Anterior cingulate cortex (tissue), 58 donors: ENCODE data around the gene PTPN2.
"Not testable (repeated sequence)": the region's sequence is repeated elsewhere in the genome, so short reads cannot be mapped to it uniquely, and the experiment has no call there.

Experiments
- DNase-seq, 58 donors: peaks; one replicate each; lab custom pipeline; 2025; lab: John Stamatoyannopoulos, UW

PTPN2 gene

DNA sequence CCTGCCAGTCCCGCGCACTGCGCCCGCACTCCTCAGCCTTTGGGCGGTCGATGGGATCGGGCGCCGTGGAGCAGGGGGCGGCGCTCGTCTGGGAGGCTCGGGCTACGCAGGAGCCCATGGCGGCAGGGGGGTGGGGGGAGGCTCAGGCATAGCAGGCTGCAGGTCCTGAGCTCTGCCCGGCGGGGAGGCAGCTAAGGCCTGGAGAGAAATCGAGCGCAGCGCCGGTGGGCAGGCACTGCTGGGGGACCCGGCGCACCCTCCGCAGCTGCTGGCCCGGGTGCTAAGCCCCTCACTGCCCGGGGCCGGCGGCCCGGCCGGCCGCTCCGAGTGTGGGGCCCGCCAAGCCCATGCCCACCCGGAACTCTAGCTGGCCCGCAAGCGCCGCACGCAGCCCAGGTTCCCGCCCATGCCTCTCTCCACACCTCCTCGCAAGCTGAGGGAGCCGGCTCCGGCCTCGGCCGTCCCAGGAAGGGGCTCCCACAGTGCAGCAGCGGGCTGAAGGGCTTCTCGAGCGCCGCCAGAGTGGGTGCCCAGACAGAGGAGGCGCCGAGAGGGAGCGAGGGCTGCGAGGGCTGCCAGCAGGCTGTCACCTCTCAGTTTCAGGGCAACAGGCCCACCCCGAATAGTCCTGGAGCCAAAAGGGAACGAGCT lies 107.1 kb downstream of the PTPN2 start:
- DNase-seq, result no peak

DNA sequence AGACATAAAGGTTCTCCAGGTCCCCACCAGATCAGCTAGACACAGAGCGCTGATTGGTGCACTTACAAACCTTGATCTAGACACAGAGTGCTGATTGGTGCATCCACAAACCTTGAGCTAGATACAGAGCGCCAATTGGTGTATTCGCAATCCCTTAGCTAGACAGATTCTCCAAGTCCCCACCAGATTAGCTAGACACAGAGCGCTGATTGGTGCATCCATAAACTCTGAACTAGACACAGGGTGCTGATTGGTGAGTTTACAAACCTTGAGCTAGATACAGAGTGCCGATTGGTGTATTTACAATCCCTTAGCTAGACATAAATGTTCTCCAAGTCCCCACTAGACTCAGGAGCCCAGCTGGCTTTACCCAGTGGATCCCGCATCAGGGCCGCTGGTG lies 107.6 kb downstream of the PTPN2 start:
- not testable (repeated sequence) for DNase-seq

- no peak for DNase-seq
Measured at GRCh38 chr18:12774982-12775381, 109.1 kb downstream of the PTPN2 start.

DNA sequence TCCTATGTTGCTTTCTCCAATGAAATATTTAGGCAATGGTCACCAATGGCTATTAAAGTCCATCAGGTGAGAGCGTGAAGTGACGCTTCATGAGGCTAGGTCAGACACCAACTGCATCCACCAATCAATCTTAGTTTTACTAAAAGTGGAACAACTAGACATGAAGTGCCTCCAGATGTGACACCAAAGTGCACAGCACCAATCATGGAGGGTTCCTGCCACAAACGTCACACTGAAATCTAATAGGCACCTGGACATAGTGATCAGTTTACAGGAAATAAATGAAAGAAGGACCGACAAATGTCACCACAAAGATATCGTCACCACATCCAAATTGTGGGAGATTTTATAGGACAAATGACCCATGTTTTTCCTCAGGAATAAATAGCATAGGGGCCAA lies 110.7 kb downstream of the PTPN2 start:
- DNase-seq, result no peak

- DNase-seq, result no peak
Measured at GRCh38 chr18:12772111-12772510, 111.9 kb downstream of the PTPN2 start.

DNA sequence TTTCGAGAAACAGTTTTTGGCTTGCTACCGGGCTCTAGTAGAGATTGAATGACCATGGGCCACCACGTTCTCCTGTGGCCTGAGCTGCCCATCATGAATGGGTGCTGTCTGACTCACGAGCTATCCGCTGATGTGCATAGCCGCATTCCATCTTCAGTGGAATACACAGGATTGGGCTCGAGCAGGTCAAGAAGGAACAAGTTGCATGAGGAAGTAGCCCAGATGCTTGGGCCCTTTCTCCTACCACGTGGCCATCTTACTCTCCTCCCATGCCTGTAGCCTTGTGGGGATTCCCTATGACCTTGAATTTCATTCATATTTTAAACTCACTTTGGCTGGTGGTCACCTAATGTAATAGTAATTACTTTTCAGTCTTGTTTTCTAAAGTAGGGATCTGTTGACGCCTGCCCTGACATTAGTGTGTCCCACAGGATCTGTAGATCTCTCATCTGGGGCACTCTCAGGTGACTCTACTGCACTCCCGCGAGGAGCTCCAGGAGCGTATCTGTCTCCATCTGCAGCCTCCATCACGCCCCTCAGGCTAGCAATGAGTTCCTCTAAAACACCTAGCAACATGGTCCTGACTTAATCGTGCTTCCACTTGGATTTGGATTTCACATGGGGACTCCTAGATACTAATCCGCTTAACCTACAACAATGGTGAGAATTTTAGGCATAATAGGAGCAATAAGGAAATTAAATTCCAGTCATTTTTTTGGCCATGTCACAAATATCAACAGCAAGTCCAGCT lies 113.4 kb downstream of the PTPN2 start:
- DNase-seq, result no peak

GRCh38 chr18:12769644-12770440 lies 114.2 kb downstream of the PTPN2 start:
- no peak for DNase-seq

GRCh38 chr18:12769136-12769535 lies 114.9 kb downstream of the PTPN2 start:
- DNase-seq, result no peak

GRCh38 chr18:12768625-12769024 lies 115.4 kb downstream of the PTPN2 start:
- no peak for DNase-seq

- no peak for DNase-seq
Measured at GRCh38 chr18:12767580-12768155, 116.4 kb downstream of the PTPN2 start.

DNA sequence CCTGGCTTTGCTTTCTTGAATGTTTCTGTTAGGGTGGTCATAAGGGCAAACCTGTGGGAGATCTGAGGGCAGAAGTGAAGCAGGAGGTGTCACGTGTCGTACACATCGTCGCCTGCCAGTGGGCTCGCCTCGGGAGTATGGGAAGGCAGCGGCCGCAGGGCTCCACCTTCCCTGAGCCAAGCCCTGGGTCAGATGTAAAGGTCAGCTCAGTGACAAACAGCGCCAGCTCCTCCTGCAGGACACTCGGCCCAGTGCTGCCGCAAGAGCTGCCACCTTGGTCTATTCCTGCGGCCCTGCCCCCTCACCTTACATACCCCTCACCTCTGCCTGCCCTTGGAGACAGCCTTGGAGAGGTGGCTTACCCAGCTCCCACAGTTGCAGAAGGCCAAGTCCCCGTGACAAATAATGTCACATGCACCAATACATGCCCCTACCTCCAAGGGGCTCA lies 117.0 kb downstream of the PTPN2 start:
- no peak for DNase-seq

DNA sequence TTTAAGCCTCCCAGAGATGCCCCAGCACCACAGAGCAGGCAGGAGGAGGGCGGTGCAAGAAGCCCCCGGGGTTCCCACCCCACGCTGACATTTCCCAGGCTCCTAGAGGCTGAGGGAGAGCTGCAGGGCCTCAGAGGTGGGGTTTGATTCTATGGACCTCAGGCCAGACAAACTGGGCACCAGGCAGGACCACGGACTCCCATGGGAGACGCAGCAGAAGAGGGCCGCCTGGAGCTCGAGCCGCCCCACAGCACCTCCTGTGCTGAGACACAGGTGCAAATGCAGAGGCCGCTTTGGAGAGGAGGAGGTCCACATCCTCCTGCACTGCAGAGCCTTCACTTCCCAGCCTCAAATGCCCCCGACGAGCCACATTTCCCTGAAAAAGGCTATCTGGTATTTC lies 118.5 kb downstream of the PTPN2 start:
- DNase-seq, result no peak

DNA sequence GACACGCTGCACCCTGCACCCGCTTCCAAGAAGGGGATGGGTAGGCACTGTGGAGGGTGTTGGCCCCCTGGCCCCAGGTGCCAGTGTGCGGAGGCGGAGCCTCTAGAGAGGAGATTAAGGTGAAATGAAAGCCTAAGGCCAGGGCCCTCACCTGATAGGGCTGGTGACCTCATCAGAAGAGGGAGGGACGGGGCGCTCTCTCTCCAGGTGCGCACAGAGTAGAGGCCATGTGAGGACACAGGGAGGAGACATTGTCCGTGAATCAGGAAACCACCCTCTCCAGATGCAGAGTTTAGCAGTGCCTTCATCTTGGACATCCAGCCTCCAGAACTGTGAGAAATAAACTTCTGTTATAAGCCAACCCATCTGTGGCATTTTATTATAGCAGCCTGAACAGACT lies 118.9 kb downstream of the PTPN2 start:
- DNase-seq, result no peak

GRCh38 chr18:12758566-12758965 lies 125.5 kb downstream of the PTPN2 start:
- DNase-seq, result not testable (repeated sequence)

DNA sequence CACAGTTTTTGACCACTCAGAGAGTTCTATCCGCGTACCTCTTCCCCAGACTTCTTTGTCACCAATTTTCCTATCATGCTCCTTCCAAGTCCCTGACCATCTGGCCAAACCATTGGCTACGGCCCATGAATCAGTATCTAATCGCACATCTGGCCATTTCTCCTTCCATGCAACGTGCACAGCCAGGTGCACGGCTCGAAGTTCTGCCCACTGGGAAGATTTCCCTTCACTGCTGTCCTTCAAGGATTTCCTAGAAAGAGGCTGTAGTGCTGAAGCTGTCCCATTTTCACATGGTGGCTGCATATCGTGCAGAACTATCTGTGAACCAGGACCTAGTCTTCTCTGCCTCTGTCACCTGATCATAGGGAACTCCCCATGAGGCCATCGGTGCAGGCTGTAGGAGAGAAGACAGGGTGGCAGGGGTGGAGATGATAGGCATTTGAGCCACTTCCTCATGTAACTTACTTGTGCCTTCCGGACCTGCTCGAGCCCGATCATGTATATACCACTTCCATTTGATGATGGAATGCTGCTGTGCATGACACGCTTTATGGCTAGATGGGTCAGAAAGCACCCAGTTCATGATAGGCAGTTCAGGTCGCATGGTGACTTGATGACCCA lies 127.3 kb downstream of the PTPN2 start:
- DNase-seq, result not testable (repeated sequence)

- not testable (repeated sequence) for DNase-seq
Measured at GRCh38 chr18:12755606-12756005, 128.4 kb downstream of the PTPN2 start.

DNA sequence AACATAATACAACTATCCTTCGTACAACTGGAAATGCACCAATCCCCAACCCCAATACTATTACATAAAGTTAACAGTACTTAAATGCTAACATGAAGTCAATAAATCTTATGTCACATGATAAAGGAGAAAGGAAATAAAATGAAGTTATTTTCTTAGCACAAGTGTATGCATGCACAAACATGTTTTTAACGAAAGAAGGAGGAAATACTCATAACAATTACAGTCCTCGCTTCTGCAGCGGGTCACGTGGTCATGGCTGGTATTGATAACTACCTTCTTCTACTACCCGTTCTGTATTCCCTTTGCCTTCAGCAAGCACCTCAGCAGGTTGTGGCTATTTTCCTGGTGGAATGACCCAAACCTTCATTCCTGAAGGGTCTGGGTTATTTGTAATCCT lies 129.5 kb downstream of the PTPN2 start:
- no peak for DNase-seq

DNA sequence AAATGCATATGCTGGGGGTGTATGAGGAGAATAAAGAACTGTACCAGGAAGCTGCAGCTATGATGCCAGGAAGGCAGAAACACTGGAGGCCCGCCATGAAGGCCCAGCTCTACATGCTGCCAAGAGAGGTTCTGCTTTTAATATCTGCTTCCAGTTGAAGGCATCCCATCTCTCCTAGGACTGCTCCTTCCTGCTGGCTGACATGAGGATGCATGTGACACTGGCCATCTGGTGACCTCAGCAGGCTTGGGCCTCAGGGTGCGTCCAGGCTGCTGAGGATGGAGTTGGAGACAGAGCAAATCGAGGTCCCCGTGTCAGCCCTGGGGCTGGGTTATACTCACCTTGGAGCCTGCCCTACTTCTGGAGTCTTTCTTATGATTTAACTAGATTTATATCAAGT lies 132.1 kb downstream of the PTPN2 start:
- DNase-seq, result no peak

DNA sequence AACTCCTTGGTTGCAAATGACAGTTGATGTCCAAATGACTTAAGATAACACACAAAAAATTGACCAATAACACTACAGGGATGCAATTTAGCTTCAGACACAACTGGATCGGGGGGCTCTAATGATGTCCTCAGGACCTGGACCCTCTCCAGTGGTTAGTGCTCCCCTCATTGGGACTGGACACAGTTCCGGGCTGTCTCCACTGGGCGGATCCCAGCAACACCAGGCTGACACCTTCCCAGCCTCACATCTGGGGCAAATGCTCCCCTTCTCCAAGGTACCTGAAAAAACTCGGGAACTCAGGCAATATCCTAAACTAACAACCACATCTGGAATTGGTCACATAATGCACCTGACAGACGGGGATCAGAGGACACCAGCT lies 132.5 kb downstream of the PTPN2 start:
- DNase-seq, result no peak

DNA sequence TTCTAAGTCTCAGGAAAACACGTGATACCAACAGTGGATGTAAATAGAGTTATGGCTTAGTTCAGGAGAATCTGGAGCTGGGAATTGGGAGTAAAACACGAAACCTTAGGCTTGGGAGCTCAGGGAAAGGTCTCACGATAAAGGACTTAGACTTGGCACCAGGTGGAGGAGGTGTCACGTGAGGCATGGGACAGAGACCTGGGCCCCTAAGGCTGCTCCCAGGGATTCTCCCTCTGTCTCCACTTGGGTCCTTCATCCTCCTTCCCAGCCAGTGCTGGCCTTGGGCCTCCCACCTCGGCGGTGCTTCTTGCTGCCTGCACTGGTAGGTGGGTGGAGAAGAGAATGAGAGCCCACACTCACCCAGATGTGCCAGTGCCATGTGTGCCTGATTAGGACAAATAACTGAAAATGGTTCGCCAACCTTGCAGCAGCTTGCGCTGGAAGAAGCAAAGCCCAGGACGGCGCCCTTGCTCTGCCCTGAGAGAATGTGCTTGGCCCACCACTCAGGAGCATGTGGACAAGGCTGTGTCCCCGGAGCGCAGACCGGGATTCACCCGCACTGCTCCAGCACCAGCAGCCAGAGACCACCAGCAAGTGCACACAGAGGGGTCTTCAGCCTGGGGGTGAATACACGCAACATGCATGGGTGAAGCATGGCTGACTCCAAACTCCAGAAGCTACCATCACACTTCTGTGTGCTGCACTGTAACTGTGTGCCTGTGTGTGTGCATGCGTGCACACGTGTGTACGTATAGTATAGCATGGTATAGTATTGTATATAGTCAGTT lies 133.1 kb downstream of the PTPN2 start:
- no peak for DNase-seq
